Activated T-helper 1 cell treated with anti-CD3 and anti-CD28 coated beads, Interleukin-2, amount 50 U/mL, for 16 hours (primary cell): Measurements from ENCODE around the gene PTGR3.

ENCODE experiments used
- DNase-seq, 2 donors: peaks; one replicate each; pipeline ENCODE4 v3.0.0-alpha.2; 2020; ENCODE audit warnings: low read depth in 1 of 2, low spot score in 1 of 2

Gene PTGR3

GRCh38 chr18:75209129-75209950, at the start of gene PTGR3:
Gene PTGR3, minus strand, starts transcription at chr18:75209139. Its CDS starts 81 bp downstream, at chr18:75209058.
- DNase-seq = peak; percentile 45 to 64

- DNase-seq = no peak
These were observed 48.7 kb upstream of the PTGR3 start for GRCh38 chr18:75257605-75258004.

GRCh38 chr18:75256376-75256775, 47.4 kb upstream of the PTGR3 start:
- no peak for DNase-seq

- DNase-seq = no peak
These were observed 46.2 kb upstream of the PTGR3 start for GRCh38 chr18:75255094-75255493.

GRCh38 chr18:75253784-75254183, 44.8 kb upstream of the PTGR3 start:
- DNase-seq = no peak

GRCh38 chr18:75253043-75253442, 44.1 kb upstream of the PTGR3 start:
- no peak for DNase-seq

- no peak for DNase-seq
These were observed 43.2 kb upstream of the PTGR3 start for GRCh38 chr18:75252136-75252535.

GRCh38 chr18:75251466-75251865, 42.5 kb upstream of the PTGR3 start:
- DNase-seq = no peak

GRCh38 chr18:75250471-75250821, 41.5 kb upstream of the PTGR3 start:
- no peak for DNase-seq

- no peak for DNase-seq
These were observed 40.9 kb upstream of the PTGR3 start for GRCh38 chr18:75249672-75250470.

GRCh38 chr18:75249175-75249518, 40.2 kb upstream of the PTGR3 start:
- no peak for DNase-seq

GRCh38 chr18:75248426-75249174, 39.7 kb upstream of the PTGR3 start:
- DNase-seq = no peak

GRCh38 chr18:75247611-75248421, 38.9 kb upstream of the PTGR3 start:
- DNase-seq = no peak

GRCh38 chr18:75246721-75247610, 38.0 kb upstream of the PTGR3 start:
- no peak for DNase-seq

- DNase-seq = no peak
These were observed 35.7 kb upstream of the PTGR3 start for GRCh38 chr18:75244351-75245313.

GRCh38 chr18:75241705-75242104, 32.8 kb upstream of the PTGR3 start:
- DNase-seq = no peak

- no peak for DNase-seq
These were observed 31.5 kb upstream of the PTGR3 start for GRCh38 chr18:75240433-75240832.

GRCh38 chr18:75238786-75239185, 29.8 kb upstream of the PTGR3 start:
- no peak for DNase-seq

- no peak for DNase-seq
These were observed 29.2 kb upstream of the PTGR3 start for GRCh38 chr18:75238100-75238499.
